NCI-H146 treated with DMSO at 0.1 percent for 48 hours (cell line): Measurements from ENCODE around the gene EIF4A2.
"Not testable (repeated sequence)": the region's sequence is repeated elsewhere in the genome, so short reads cannot be mapped to it uniquely, and the experiment has no call there.

Experiments
- DNase-seq: peaks from one replicate; lab custom pipeline; 2025; ENCODE audit not compliant: unreplicated experiment; lab: John Stamatoyannopoulos, UW

Gene EIF4A2

DNA sequence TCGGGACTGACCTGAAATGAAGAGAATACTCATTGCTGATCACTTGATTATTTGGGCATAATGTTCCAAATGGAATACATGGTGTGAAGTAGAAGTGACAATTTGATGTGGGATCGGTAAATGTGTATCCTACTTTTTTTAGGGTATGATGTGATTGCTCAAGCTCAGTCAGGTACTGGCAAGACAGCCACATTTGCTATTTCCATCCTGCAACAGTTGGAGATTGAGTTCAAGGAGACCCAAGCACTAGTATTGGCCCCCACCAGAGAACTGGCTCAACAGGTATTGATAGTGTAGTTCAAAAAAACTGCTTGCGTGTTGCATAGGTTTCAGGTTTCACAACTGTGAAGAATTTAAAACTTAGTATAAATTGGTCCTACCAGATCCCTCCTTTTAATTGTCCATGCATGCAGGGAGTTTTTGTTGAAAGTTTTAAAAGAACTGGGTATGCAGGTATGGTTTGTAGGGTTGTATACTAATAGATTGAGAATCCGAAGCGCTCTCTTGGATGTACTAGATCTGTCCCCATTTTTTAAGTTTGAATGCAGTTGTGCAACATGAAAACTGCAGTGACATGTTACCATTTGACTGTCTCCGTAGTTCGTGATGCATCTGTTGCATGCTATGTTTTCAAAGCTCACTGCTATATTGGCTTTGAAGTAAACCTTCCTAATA is 1.6 kb downstream of the EIF4A2 start:
- DNase-seq = no peak

DNA sequence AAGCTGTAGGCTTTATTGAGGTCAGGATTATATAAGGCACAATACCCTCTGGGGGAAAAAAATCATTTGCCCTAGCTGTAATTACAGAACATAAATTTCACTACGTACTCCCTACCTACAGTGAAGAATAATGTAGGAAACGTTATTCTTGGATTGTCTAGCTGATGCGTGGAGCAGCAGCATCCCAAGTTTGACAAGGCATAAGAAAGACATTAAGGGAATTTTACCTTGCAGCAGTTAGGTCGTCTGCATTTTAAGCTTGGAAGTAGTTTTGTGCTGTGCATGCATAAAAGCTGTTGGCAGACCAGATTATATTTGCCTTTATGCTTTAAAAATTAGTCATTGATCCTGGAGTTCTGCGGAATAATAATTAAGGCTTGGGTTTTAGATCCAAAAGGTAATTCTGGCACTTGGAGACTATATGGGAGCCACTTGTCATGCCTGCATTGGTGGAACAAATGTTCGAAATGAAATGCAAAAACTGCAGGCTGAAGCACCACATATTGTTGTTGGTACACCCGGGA is 2.2 kb downstream of the EIF4A2 start:
- no peak for DNase-seq

DNA sequence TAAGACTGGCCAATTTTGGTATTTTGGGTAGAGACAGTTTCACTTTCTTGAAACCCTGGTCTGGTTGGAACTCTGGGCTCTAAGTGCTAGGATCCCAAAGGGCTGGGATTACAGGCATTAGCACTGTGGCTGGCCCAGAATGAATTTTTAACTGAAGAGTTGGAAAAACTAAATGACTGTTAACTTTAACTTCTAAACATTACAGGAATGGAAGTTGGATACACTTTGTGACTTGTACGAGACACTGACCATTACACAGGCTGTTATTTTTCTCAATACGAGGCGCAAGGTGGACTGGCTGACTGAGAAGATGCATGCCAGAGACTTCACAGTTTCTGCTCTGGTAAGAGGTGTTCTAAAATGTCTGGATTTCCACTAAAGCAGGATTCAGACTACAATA is 3.5 kb downstream of the EIF4A2 start:
- DNase-seq = no peak

DNA sequence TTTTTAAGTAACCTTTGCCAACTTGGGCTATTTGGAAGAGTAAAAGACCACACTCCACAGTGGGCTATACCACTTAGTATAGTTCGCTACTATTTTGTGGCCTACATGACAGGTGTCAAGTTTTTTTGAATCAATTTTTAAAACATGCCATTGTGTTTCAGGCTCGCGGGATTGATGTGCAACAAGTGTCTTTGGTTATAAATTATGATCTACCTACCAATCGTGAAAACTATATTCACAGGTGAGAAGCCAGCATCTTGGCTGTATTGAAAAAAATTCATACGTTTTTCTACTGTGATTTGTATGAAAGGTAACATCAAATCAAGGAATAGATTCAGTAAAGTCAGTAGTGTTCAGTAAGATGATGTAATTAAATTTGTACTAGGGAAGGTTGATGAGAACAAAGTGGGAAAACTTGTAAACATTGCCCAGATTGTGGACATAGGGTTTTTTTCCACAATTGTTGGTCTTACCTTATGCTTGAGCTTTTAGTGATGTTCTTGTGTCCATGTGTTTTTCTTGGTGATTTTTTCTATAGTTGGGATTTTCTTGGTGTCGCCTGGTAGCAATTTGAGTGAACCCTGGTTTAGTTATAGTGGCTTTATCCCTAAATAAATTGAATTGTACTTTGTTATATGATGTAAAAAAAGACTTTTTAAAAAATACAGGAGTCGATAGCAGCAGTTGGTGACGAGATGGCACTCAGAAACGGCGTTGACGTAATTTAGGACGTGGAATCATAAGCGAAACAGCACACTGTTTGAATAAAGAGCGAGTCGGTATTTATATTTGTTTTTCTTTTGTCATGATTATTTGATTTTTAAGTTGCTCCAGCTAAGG is 4.5 kb downstream of the EIF4A2 start:
- no peak for DNase-seq

DNA sequence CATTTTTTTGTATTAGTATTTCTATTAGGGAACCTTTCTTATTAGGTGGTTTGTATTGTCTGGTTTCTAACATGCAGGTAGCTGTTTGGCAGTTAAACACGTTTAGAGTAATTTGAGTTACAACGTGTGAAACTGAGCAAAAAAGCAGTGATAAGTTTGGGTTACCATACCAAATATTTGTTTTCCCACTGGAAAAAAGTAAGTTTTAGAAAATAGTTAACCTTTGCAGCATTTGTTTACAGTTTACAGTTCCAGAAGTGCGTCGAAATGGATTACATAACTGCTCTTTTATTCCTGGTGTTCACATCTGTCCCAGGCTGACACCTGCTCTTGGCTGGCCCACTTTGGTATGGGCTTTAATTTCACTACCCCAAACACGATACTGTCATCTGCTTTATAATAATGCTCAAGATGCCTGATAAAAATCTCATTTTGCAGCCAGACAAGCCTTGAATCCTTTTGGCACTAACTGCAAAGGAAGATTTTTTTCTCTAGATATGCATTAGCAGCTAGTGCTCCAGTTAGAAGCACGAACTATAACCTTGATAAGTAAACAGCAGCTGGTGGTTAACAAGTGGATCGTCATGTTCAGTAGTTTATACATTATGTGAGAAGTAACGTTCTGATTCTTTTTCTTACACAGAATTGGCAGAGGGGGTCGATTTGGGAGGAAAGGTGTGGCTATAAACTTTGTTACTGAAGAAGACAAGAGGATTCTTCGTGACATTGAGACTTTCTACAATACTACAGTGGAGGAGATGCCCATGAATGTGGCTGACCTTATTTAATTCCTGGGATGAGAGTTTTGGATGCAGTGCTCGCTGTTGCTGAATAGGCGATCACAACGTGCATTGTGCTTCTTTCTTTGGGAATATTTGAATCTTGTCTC is 5.3 kb downstream of the EIF4A2 start:
- no peak for DNase-seq

DNA sequence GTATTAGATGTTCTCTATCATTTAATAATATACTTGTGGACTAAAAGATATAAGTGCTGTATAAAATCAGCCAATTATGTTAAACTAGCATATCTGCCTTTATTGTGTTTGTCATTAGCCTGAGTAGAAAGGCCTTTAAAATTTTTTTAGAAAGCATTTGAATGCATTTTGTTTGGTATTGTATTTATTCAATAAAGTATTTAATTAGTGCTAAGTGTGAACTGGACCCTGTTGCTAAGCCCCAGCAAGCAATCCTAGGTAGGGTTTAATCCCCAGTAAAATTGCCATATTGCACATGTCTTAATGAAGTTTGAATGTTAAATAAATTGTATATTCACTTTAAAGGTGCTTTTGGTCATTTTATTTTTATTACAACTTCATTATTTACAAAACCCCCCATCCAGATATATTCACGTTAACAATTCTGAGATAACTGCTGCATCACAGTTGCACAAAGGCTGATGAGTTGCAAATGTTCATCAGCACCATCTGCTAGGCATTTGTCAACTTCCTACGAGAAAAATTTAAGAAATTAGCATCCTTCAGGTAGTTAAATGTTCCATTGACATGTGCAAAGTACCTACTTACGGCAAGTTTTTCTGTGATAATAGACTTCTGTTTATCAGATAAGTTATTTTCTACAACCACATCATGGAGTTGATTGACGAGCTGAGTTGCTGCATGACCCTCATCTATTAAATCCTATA is 6.3 kb downstream of the EIF4A2 start:
- no peak for DNase-seq

DNA sequence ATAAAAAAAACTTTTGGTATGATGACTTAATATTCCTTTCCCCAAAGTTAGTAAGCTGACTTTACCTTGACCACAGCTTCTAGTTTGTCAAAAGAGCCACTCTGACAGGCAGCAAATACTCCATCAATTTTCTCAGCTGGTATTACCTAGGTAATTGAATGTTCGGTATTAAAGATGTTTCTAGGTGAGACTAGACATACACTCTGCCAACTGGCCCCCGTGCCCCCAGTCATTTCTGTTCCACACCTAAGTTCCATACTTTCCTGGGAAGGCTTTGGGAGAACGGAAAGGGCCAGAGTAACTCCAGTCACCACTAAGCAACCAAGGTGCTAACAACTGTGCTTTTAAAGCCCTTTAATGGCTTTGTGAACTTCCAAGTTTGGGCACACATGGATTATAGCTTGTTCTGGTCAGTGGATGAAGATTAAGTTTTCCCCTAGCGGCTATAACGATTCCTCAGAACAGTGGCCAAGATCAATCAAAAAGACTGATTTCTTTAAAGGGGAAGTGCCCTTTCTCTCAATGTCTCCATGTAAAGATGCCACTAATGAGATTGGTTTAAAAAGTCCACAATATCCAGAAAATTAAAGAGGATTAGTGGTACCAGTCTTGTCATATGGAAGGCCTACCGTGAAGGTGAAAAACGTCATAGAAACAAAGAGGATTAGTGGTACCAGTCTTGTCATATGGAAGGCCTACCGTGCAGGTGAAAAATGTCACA is 7.0 kb downstream of the EIF4A2 start:
- DNase-seq = no peak

DNA sequence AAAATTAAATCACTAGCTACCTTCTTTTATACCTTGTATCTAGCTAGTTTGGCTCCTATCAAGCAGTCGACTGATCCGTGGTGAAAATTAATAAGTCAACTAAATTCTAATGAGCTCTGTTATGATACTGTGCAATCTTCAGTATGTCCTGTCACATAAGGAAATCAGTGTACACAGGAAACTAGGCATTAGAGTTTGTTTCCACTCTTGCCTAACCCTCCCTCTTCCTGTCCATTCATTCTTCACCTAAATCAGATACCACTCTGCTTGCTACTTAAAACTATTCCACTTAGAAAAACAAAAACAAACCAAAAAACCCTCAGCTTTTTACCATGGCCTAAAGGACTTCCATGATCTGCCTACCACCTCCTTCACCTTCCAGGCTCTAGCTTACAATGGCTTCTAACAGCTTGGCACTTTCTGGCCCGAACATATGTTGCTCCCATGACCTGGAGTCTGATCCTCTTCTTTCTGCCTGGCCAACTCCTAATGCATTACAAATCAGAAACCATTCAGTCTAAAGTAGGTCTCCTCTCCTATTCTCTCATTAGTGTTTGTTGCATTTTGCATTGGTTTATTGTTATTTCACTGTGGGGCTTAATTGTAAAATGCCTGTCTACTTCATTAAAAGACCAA is 15.0 kb downstream of the EIF4A2 start:
- no peak for DNase-seq

DNA sequence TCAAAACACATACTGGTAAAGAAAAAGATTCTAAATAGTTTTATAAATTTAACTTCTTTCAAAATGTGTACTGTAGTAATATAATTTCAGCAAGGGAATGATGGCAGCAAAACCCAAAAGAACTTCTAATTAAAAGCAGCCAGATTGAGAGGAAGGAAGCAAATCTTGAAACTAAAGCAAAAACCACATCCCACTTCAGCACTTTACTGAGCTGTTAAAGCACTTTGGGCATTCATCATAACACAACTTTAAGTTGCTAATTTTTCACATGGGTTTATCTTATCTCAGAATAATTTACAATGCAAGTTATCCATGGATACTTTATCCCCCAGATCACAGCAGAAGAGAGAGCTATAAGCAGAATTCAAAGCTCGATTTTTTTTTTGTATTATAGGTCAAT is 16.9 kb downstream of the EIF4A2 start:
- DNase-seq = no peak

DNA sequence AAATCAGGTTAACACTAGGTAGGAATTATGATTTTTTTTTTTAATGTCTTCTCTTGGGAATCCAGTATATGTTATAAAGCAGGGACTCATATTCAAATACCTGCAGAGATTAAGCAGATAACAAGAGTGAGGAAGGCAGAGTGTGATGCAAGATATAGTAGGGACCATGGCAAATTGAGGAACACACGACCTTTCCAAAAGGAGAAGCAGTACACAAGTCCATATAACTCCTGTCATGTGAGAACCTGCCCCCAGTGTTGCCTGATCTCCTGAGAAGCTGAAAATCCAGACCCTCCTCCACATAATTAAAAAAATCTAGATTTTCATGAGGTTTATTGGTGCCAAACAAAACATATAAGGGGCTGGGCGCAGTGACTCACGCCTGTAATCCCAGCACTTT is 19.3 kb downstream of the EIF4A2 start:
- DNase-seq = no peak

DNA sequence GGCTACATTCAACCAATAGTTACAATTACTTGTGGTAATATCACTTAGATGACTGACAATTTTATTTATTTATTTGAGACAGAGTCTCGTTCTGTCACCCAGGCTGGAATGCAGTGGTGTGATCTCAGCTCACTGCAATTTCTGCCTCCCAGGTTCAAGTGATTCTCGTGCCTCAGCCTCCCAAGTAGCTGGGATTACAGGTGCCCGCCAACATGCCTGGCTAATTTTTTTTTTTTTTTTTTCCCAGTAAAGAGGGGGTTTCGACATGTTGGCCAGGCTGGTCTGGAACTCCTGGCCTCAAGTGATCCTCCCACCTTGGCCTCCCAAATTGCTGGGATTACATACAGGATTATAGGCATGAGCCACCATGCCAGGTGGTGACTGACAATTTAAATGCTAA is 20.1 kb downstream of the EIF4A2 start:
- DNase-seq = not testable (repeated sequence)

DNA sequence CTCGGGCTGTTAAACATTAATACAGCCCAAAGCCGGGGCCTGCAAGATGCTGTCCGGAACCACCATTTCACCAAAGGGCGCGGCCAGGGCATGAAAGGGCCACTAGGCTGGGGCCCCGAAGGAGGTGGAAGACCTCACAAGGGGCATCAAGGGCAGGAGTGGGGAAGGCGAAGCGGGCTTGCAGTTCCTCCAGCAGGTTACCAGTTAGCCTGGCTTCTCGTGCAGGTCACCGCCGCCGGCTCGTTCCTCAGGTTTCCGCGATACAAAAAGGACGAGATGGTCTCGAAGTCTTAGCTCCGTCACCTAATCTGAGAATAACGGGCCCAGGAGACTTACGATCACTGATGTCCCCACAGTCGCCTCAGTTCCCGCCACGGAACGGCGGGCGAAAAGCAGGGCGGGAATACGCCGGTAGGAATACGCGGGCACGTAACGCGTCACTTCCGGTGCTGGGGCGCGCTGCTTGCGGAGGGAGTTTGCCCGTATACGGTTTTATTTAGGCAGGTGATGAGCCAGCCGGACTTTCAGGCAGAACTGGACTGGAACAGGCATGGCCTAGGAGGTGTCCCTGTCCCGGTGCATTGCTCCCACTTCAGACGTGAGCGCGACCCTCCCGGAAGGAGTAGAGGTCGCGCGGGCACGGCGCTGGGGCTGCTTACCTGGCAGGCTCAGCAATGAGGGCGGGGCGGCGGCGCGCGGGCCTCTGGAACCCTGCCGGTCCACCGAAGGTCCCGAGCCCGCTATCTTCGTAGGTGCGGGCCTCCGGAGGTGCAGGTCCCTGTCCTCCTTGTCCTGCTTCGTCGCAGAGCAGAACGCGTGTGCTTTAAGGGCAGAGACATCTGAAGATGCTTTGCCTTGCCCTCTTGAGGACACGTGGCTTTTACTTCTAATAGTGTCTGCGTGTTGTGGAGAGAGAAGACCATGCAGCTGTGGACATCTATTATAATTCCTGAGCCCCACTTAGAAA is 23.0 kb downstream of the EIF4A2 start, which contains the start of gene RFC4:
Gene RFC4 (minus strand): TSS at position 394 of the 967 bp plus-strand sequence. CDS start 1,769 bp downstream, outside the sequence.
- peak; percentile 85 for DNase-seq

DNA sequence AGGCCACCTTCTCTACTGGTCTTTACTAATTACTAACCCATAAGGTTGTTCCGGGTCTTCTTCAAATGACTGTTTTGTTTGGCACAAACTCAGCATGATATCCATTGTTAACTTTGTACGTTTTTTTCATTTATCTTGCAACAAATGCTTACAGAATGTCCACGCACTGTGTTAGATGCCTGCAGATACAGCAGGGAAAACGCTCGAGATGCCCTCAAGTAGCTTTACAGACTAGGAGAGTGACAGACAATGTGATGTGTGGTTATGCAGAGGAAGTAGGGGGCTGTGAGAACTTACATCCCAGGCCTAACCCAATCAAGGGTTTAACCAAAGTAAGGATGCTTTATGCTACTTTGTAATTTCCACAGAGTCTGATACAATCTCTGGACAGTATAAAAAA is 23.9 kb downstream of the EIF4A2 start:
- peak; percentile 72 for DNase-seq

DNA sequence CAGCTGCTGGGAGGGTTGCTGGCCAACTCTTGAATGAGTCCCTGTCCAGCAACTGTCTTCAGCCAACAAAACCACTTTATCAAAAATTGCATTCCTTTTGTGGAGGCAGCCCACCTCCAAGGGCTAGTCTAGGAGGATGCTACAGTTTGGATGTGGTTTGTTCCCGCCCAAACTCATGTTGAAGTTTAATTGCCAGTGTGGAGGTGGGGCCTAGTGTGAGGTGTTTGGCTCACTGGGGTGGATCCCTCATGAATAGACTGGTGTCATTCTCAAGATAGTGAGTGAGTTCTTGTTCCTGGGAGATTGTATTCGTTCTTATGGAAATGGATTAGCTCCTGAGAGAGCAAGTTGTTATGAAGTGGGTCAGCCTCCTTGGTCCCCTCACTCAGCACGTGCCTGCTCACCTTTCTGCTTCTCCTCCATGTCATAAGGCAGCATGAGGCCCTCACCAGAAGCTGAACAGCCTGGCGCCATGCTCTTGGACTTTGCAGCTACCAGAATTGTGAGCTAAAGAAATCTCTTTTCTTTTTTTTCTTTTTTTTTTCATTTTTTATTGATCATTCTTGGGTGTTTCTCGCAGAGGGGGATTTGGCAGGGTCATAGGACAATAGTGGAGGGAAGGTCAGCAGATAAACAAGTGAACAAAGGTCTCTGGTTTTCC is 27.1 kb downstream of the EIF4A2 start:
- DNase-seq = no peak

DNA sequence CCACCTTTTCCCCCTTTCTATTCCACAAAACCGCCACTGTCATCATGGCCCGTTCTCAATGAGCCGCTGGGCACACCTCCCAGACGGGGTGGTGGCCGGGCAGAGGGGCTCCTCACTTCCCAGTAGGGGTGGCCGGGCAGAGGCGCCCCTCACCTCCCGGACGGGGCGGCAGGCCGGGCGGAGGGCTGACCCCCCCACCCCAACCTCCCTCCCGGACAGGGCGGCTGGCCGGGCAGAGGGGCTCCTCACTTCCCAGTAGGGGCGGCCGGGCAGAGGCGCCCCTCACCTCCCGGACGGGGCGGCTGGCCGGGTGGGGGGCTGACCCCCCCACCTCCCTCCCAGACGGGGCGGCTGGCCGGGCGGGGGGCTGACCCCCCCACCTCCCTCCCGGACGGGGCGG is 27.9 kb downstream of the EIF4A2 start:
- not testable (repeated sequence) for DNase-seq

DNA sequence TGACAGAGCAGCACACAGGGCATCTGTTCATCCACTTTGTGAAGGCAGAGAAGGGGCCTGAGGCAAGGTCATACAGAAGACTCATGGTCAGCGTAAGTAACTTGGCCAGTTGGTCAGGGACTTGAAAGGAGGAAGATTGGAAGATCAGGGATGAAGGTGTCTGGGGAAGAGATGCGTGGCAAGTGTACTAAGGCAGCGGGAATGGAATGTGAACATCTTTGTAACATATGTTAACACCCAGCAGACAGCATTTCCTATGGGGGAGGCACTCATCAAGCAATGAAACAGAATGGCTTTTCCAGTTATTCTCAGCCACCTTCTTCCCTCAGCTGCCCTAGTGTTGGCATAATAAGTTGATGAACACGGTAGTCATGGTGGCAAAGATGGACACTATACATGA is 30.7 kb downstream of the EIF4A2 start:
- DNase-seq = no peak

DNA sequence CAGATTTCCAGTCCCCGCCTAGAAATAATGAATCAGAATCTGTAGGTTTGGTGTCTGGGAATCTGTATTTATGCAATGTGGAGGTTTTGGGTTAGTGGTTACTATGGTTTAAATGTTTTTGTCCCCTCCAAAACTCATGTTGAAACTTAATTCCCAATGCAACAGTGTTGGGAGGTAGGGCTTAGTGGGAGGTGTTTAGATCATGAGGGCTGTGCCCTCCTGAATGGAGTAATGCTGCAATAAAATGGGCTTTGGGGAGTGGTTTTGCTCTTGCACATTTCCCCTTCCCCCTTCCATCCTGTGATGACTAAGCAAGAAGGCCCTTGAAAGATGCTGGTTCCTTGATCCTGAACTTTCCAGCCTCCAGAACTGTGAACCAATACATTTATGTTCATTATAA is 32.1 kb downstream of the EIF4A2 start:
- no peak for DNase-seq

DNA sequence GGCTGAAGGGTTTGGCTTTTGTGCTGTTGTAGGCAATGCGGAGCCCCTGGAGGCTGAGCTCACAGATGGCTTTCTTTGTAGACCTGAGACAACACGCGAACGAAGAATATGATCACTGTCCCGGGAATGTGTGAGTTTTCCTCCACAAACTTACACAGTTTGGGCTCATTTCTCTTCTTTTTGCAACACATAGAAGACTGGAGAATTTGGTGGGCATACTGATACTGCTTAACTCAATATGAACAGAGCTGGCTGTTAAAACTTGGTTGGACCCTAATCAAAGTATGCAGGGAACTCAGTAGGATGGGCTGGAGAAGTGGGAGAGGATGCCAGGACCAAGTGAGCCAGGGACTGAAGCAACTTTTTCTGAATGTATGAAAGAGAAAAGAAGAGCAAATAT is 35.1 kb downstream of the EIF4A2 start:
- DNase-seq = no peak
